Measurements from ENCODE around the gene OR2T12.

- TF ChIP-seq, protein P1, sequence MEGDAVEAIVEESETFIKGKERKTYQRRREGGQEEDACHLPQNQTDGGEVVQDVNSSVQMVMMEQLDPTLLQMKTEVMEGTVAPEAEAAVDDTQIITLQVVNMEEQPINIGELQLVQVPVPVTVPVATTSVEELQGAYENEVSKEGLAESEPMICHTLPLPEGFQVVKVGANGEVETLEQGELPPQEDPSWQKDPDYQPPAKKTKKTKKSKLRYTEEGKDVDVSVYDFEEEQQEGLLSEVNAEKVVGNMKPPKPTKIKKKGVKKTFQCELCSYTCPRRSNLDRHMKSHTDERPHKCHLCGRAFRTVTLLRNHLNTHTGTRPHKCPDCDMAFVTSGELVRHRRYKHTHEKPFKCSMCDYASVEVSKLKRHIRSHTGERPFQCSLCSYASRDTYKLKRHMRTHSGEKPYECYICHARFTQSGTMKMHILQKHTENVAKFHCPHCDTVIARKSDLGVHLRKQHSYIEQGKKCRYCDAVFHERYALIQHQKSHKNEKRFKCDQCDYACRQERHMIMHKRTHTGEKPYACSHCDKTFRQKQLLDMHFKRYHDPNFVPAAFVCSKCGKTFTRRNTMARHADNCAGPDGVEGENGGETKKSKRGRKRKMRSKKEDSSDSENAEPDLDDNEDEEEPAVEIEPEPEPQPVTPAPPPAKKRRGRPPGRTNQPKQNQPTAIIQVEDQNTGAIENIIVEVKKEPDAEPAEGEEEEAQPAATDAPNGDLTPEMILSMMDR (IDR thresholded peaks at IDR 0.05), result no peak
- TF ChIP-seq POLR2A (IDR thresholded peaks at IDR 0.05), result no peak
Measured at GRCh38 chr1:248288391-248288790, 14.8 kb downstream of the OR2T12 start.
